Ovary (tissue), 9 donors: ENCODE results near the gene DHRS3. TPM values are rescaled to one million over a fixed set of nuclear protein-coding genes. Genes with fewer than 3 reads are reported as not detected.
"Not testable (repeated sequence)": the region's sequence is repeated elsewhere in the genome, so short reads cannot be mapped to it uniquely, and the experiment has no call there.

Experiments used
- DNase-seq, 5 donors: peaks; one replicate each; pipeline ENCODE4 v3.0.0-alpha.2; 2019 to 2020
- H3K27ac ChIP-seq, 2 donors: fragments of 200-600 bp; one replicate each; pipeline versions ENCODE4 v1.5.1 to v1.8.0; 2019 to 2022
- H3K27me3 ChIP-seq: fragments of 200-600 bp; one replicate; pipeline ENCODE4 v1.8.0; 2022
- H3K36me3 ChIP-seq: fragments of 200-600 bp; sonication (generic); one replicate; pipeline ENCODE4 v1.5.1; 2019
- H3K4me1 ChIP-seq: one replicate; pipeline ENCODE4 v1.8.1; 2013; ENCODE audit warnings: mild to moderate bottlenecking, moderate library complexity; ENCODE audit not compliant: insufficient read depth
- H3K4me3 ChIP-seq: fragments of 200-600 bp; sonication (generic); one replicate; pipeline ENCODE4 v1.5.1; 2017
- H3K9me3 ChIP-seq, 2 donors: fragments of 200-600 bp in 1 of 2; sonication (generic) in 1 of 2; one replicate each; pipeline versions ENCODE4 v1.5.1 to v1.8.1; 2013 to 2019; ENCODE audit warnings: mild to moderate bottlenecking in 1 of 2, moderate library complexity in 1 of 2
- CTCF ChIP-seq, 3 donors: fragments of 450-650 bp in 2 of 3; fragments of 200-600 bp in 1 of 3; IDR thresholded peaks; one replicate each; pipeline versions ENCODE4 v1.5.1 to v1.8.0; 2016 to 2022; ENCODE audit warnings: antibody characterized with exemption in 3 of 3, mild to moderate bottlenecking in 1 of 3
- EP300 ChIP-seq: sonication (generic); formaldehyde crosslinking; IDR thresholded peaks from one replicate; pipeline ENCODE4 v1.6.1; 2017; ENCODE audit warnings: antibody characterized with exemption
- POLR2A ChIP-seq: fragments of 450-650 bp; IDR thresholded peaks from one replicate; pipeline ENCODE4 v1.6.1; 2017; ENCODE audit warnings: antibody characterized with exemption, mild to moderate bottlenecking, moderate library complexity
- WGBS, 3 donors: extraction: QIAGEN DNeasy Blood & Tissue Kit in 1 of 3; methylation state at CpG; one replicate each; pipeline versions ENCODE4 v1.1.5 to v1.1.7; 2013 to 2017; 5-methylcytosine and 5-hydroxymethylcytosine counted together
- intact Hi-C, 4 donors: fragments of 100-400 bp; cut with DNase I; formaldehyde crosslinking; loops; one replicate each; pipeline versions ENCODE4 v1.11.0 to v1.15.1; 2022 to 2023
- polyA plus RNA-seq, 2 donors: library from polyadenylated mRNA; stranded (reverse); fragments of 200-250 nt in 1 of 2; fragments of 350-450 nt in 1 of 2; fragmentation: Illumina TruSeq in 1 of 2; extraction: RNeasy Lipid Tissue Mini Kit (QIAGEN cat#74804) in 1 of 2; gene quantifications; one replicate each; pipeline ENCODE4 v1.2.3, GENCODE V29; 2013 to 2014
- total RNA-seq, 7 donors: library from RNA; depleted of rRNA in 2 of 7; stranded (reverse); fragments of >200 nt in 2 of 7; fragmentation: NEBNext Ultra II Directional in 3 of 7; extraction: Animal tissue kit (Norgen Biotek cat#: 25700) in 3 of 7; gene quantifications; one replicate each; pipeline versions ENCODE4 v1.1.0 to v1.2.4, GENCODE V29; 2016 to 2023
- donor health status: DM: no; HTN: no; CAD: no; lungs with moderate emphysema.
- donor health status: DM: no; HTN: no; CAD: no.
- donor health status: Bipolar disorder and iron deficiency.
- donor health status: DM: yes; HTN: yes; CAD: no.
- donor health status: DM: no; HTN: no; CAD: no.
- donor health status: DM: yes; HTN: yes; CAD: no.

The DHRS3 gene
- total and polyA plus RNA-seq, 9 donors, result 25.8 to 92.3 (median 48.3) TPM

- Histone ChIP-seq H3K9me3 (no peaks in the 10 kb centered on the region), H3K27ac (no peak overlapping the region), H3K4me3 (no peak overlapping the region), H3K4me1 (peaks cover 4% of the 10 kb centered on the region), H3K36me3 (no peaks in the 10 kb centered on the region), H3K27me3 (no peaks in the 10 kb centered on the region)
- intact Hi-C loops, result no loop called here
- DNase-seq, result no peak
- WGBS, 3 donors, result 85 to 90% (median 88%) methylated on average over 7 of the region's 7 CpGs
- TF ChIP-seq POLR2A (no peak), CTCF (IDR thresholded peaks at IDR 0.05) (no peak), EP300 (no peak)
Observed at GRCh38 chr1:12648741-12649140, 30.7 kb upstream of the DHRS3 start.

DNA sequence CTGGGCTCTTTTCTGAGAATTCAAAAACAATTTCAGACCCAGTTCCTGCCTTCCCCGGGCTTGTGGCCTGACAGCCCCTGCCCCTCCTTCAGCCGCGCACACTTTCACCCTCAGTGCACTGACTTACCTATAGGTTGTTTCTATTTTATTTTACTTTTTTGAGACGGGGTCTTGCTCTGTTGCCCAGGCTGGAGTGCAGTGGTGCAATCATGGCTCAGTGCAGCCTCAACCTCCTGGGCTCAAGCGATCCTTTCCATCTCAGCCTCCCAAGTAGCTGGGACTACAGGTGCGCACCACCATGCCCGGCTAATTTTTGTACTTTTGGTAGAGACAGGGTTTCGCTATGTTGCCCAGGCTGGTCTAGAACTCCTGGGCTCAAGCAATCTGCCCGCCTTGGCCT is 27.4 kb upstream of the DHRS3 start:
- H3K27me3 ChIP-seq, H3K9me3 ChIP-seq, DNase-seq, H3K27ac ChIP-seq, intact Hi-C loops, H3K4me1 ChIP-seq, H3K4me3 ChIP-seq, H3K36me3 ChIP-seq: not testable (repeated sequence)
- 91 to 94% (median 93%) methylated on average over 9 of the region's 9 CpGs for WGBS, 3 donors

GRCh38 chr1:12644829-12645228 is 26.8 kb upstream of the DHRS3 start:
- WGBS, 3 donors, result 94% methylated on average over 2 of the region's 2 CpGs
- H3K27ac ChIP-seq, result no peak overlapping the region
- TF ChIP-seq EP300, result no peak
- no peak for TF ChIP-seq POLR2A
- no peak for TF ChIP-seq CTCF (IDR thresholded peaks at IDR 0.05)
- DNase-seq, result no peak
- no peaks in the 10 kb centered on the region for H3K36me3 ChIP-seq
- H3K9me3 ChIP-seq, result no peaks in the 10 kb centered on the region
- H3K4me3 ChIP-seq, result no peak overlapping the region
- no peaks in the 10 kb centered on the region for H3K4me1 ChIP-seq
- intact Hi-C loops, result no loop called here
- H3K27me3 ChIP-seq, result no peaks in the 10 kb centered on the region

- H3K4me3 ChIP-seq, result no peak overlapping the region
- no peaks in the 10 kb centered on the region for H3K27me3 ChIP-seq
- H3K36me3 ChIP-seq, result no peaks in the 10 kb centered on the region
- no peak overlapping the region for H3K27ac ChIP-seq
- WGBS, 3 donors, result 91 to 95% (median 93%) methylated on average over 2 of the region's 2 CpGs
- intact Hi-C loops, result no loop called here
- no peak for DNase-seq
- no peaks in the 10 kb centered on the region for H3K4me1 ChIP-seq
- TF ChIP-seq EP300 (no peak), POLR2A (no peak), CTCF (IDR thresholded peaks at IDR 0.05) (no peak)
- no peaks in the 10 kb centered on the region for H3K9me3 ChIP-seq
Observed at GRCh38 chr1:12644237-12644636, 26.2 kb upstream of the DHRS3 start.

DNA sequence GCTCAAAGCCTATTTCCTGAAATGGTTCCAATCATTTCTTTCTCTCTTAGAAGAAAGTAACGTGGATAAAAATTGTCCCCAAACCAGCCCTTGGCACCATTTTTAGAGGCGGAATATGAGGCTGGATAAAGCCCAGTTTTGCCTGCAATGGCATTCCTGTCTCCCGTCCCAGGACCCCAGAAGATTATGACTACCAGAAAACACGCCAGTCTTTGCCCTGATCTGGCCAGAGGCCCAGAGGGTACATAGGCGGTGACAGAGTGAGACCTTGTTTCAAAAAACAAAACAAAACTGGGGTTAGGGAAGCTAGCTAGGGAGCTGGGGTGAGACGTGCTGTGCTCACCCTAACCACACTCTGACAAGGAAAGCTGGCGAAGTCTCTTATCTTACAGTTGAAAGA is 25.8 kb upstream of the DHRS3 start, which contains the start of gene AADACL4:
Gene AADACL4, plus strand, starts transcription at position 301 of the 400 bp plus-strand sequence. CDS start 462 bp downstream, outside the sequence.
- no peak for TF ChIP-seq CTCF (IDR thresholded peaks at IDR 0.05)
- no peak for TF ChIP-seq EP300
- no peak for TF ChIP-seq POLR2A
- Histone ChIP-seq H3K4me1 (no peaks in the 10 kb centered on the region), H3K27ac (no peak within 1 kb of the TSS), H3K36me3 (no peaks in the 10 kb centered on the region), H3K27me3 (no peaks in the 10 kb centered on the region), H3K9me3 (no peaks in the 10 kb centered on the region), H3K4me3 (no peak within 1 kb of the TSS)
- WGBS, 3 donors, result 87 to 94% (median 92%) methylated on average over 7 of the region's 7 CpGs
- intact Hi-C loops, result no loop called here
- DNase-seq, result no peak
